HEK293 (cell line): ENCODE results near the gene ZNF429.

Experiments
- BCL11A ChIP-seq: fragments of 450-650 bp; formaldehyde crosslinking; IDR thresholded peaks from 2 replicates; pipeline ENCODE4 v1.5.1; 2016; ENCODE audit warnings: low read depth, missing biosample characterization, missing genetic modification characterization
- KLF8 ChIP-seq: fragments of 450-650 bp; formaldehyde crosslinking; IDR thresholded peaks from 2 replicates; pipeline ENCODE4 v1.5.1; 2016; ENCODE audit warnings: missing biosample characterization, missing genetic modification characterization
- ZNF169 ChIP-seq: fragments of 450-650 bp; formaldehyde crosslinking; IDR thresholded peaks from 2 replicates; pipeline ENCODE4 v1.5.1; 2016; ENCODE audit warnings: missing biosample characterization, missing genetic modification characterization
- ZNF2 ChIP-seq: fragments of 450-650 bp; formaldehyde crosslinking; IDR thresholded peaks from 2 replicates; pipeline ENCODE4 v1.5.1; 2016; ENCODE audit warnings: missing biosample characterization, missing genetic modification characterization
- ZNF202 ChIP-seq: fragments of 450-650 bp; formaldehyde crosslinking; IDR thresholded peaks from 2 replicates; pipeline ENCODE4 v1.5.1; 2016; ENCODE audit warnings: missing biosample characterization, missing genetic modification characterization, borderline replicate concordance
- ZNF555 ChIP-seq: fragments of 450-650 bp; formaldehyde crosslinking; conservative IDR thresholded peaks from 2 replicates; pipeline ENCODE4 v1.5.1; 2017; ENCODE audit warnings: missing biosample characterization, mild to moderate bottlenecking, missing genetic modification characterization, inconsistent platforms
- TF ChIP-seq, protein P1 (sequence below): fragments of 450-650 bp; formaldehyde crosslinking; IDR thresholded peaks from 2 replicates; pipeline ENCODE4 v1.5.1; 2016; ENCODE audit warnings: missing biosample characterization, missing genetic modification characterization
- TF ChIP-seq, protein P2 (sequence below): fragments of 450-650 bp; formaldehyde crosslinking; IDR thresholded peaks from 2 replicates; pipeline ENCODE4 v1.5.1; 2017; ENCODE audit warnings: missing biosample characterization, missing genetic modification characterization

The ZNF429 gene

GRCh38 chr19:21604351-21604926 is 99.0 kb downstream of the ZNF429 start (continued):
- TF ChIP-seq BCL11A (no peak), ZNF169 (tag by site-specific recombination) (no peak), KLF8 (no peak), ZNF555 (tag by site-specific recombination) (no peak), ZNF202 (tag by site-specific recombination) (no peak), ZNF2 (tag by site-specific recombination) (no peak)
- TF ChIP-seq, protein P1, sequence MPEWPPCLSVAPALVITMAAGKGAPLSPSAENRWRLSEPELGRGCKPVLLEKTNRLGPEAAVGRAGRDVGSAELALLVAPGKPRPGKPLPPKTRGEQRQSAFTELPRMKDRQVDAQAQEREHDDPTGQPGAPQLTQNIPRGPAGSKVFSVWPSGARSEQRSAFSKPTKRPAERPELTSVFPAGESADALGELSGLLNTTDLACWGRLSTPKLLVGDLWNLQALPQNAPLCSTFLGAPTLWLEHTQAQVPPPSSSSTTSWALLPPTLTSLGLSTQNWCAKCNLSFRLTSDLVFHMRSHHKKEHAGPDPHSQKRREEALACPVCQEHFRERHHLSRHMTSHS (tag by site-specific recombination), result no peak
- TF ChIP-seq, protein P2, sequence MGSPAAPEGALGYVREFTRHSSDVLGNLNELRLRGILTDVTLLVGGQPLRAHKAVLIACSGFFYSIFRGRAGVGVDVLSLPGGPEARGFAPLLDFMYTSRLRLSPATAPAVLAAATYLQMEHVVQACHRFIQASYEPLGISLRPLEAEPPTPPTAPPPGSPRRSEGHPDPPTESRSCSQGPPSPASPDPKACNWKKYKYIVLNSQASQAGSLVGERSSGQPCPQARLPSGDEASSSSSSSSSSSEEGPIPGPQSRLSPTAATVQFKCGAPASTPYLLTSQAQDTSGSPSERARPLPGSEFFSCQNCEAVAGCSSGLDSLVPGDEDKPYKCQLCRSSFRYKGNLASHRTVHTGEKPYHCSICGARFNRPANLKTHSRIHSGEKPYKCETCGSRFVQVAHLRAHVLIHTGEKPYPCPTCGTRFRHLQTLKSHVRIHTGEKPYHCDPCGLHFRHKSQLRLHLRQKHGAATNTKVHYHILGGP (tag by site-specific recombination), result no peak
- TF ChIP-seq, all 188 proteins: peak for 0
